Hematopoietic multipotent progenitor cell (in vitro differentiated cells): ENCODE measurements around the gene VWA7. TPM values are rescaled to one million over a fixed set of nuclear protein-coding genes. Genes with fewer than 3 reads are reported as not detected.
A peak's percentile ranks its signal among the peaks of the same experiment; 100 is the strongest.

Source experiments
- DNase-seq, 3 donors: peaks; one replicate each; pipeline ENCODE4 v3.0.0-alpha.2; 2011 to 2015; ENCODE audit warnings: low read depth in 2 of 3, low spot score in 2 of 3
- total RNA-seq: library from RNA; depleted of rRNA; stranded (reverse); fragments of >200 nt; gene quantifications from one replicate; pipeline ENCODE4 v1.2.3, GENCODE V29; 2012

VWA7 gene
- total RNA-seq, 1 donor: 2.4 TPM

DNA sequence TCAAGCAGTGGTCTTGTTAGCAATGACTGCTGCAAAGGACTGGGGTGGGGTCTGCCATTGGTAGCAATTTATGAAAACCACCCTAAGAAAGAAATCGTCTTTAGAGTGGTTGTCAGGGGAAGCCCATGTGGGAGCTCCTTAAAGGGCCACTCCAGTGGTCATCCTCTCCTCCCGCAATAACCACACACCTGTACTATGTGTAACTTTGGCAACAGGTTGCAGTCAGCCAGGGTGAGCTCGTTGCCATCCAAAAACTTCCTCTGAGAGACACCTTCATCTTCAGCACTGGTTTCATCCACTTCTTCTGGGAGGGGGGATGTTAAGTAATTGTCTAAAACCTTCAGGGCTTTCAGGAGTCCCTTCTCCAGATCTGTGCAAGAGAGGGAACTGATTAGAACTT is 45.1 kb downstream of the VWA7 start:
- no peak for DNase-seq

DNA sequence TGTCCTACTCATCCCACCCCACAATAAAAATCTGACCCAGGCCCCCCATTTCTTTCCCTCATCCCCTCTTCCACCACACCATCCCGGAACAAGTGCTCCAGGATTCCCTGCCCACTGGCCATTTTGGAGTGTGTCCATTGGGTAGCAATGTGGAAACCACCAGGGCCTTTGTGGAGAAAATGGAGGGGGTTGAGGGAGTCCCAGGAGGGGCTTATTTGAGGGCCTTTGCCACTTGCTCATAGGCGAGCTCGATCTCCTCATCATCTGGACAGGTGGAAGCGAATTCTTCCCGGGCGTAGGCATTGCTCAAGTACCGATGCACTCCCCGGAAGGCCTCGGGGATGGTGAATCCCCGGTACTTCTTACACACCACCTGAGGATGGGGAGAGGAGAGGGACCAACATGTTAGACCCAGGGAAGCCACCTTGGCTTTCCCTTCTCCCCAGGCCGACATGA is 46.5 kb downstream of the VWA7 start:
- peak in 1 of 3 donors; percentile 8 for DNase-seq

GRCh38 chr6:31729979-31730630 is 47.0 kb downstream of the VWA7 start:
- peak; percentile 47 to 96 (median 92) for DNase-seq

DNA sequence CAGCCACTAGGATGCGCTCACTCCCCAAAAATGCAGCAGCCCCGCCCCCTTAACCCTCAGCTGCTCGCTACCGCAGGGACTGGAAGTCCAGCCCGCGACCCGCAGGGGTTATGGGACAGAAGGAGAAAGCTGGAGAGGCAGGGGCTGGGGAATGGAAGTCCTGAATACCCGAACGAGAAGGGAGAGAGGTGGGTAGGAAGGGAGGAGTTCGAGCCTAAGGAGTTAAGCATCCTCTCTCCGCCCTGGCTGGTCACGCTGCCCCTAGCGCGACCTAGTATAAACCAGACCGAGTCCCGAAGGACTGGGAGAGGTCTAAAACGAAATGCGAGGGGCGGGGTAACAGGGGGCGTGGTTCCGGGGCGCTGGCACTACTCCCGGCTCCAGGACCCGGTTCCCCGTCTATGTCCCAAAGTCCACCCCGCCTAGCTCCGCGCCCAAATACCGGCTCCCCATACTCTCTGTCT is 47.6 kb downstream of the VWA7 start:
- DNase-seq: peak; percentile 61 to 92 (median 87)

DNA sequence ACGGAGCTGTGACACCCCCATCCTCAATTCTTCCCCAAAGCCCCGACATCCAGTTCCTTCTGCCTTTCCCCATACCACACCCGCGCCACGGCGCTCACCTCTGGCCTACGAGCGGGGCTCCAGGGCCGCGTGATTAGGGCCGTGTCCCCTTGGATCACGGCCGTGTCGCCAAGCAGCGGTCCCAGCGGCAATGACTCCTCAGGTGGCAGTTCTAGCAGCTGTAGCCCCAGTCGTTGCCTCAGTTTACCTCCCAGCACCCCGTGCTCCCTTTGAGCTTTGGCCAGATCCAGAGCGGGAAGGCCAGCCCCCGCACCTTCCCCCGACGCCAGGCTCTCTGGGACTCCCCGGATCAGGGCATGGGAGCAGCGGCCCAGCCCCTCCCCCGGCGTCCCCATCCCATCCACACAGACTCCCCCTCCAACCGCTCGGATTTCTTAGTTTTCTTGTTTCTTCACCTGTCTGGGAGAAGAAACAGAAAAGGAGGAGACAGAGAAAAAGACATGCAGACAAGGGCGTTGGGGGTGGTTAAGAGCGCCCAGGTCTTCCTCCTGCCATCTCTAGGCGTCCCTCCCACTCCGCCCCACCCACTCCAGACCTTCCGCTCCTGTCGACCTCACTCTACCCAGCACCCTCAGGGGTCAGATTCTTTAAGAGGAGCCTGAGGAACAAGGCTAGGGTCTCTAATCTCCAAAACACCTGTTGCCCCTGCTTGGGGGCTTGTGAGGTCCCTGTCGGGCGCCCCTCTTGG is 48.2 kb downstream of the VWA7 start, which contains the start of gene DDAH2:
Gene DDAH2 (minus strand): TSS at position 533 of the 748 bp plus-strand sequence. CDS start 138 bp downstream, at position 395.
- no peak for DNase-seq

- peak in 1 of 3 donors; percentile 90 for DNase-seq
Observed at GRCh38 chr6:31727717-31728671, 49.1 kb downstream of the VWA7 start.

- DNase-seq: peak in 1 of 3 donors; percentile 82
Observed at GRCh38 chr6:31727034-31727716, 50.0 kb downstream of the VWA7 start.

- DNase-seq: peak in 1 of 3 donors; percentile 9
Observed at GRCh38 chr6:31725502-31726350, 51.4 kb downstream of the VWA7 start.

- DNase-seq: peak in 1 of 3 donors; percentile 14
Observed at GRCh38 chr6:31723980-31724691, 53.0 kb downstream of the VWA7 start.

DNA sequence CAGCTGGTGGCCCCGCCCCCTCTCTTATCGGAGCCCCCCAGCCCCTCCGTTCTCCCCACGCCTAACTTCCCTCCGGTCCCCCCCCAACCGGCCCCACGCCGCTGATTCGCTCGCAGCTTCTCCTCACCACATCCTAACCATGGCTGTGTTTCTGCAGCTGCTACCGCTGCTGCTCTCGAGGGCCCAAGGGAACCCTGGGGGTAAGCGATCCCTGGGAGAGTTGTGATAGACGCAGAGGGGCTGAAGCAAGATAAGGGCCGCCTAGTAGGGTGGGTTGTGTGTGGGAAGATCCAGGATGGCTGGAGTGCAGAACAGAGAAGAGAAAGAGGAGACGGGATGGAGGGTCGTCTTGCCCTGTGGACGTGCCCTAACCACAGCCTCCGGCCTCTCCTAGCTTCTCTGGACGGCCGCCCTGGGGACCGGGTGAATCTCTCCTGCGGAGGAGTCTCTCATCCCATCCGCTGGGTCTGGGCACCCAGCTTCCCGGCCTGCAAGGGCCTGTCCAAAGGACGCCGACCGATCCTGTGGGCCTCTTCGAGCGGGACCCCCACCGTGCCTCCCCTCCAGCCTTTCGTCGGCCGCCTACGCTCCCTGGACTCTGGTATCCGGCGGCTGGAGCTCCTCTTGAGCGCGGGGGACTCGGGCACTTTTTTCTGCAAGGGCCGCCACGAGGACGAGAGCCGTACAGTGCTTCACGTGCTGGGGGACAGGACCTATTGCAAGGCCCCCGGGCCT is 53.7 kb downstream of the VWA7 start, which contains the start of gene MPIG6B:
Gene MPIG6B (plus strand): TSS at position 129 of the 735 bp plus-strand sequence. CDS start 11 bp downstream, at position 140.
- DNase-seq: peak in 2 of 3 donors; percentile 58 to 76

GRCh38 chr6:31722173-31722572 is 55.0 kb downstream of the VWA7 start:
- DNase-seq: no peak

DNA sequence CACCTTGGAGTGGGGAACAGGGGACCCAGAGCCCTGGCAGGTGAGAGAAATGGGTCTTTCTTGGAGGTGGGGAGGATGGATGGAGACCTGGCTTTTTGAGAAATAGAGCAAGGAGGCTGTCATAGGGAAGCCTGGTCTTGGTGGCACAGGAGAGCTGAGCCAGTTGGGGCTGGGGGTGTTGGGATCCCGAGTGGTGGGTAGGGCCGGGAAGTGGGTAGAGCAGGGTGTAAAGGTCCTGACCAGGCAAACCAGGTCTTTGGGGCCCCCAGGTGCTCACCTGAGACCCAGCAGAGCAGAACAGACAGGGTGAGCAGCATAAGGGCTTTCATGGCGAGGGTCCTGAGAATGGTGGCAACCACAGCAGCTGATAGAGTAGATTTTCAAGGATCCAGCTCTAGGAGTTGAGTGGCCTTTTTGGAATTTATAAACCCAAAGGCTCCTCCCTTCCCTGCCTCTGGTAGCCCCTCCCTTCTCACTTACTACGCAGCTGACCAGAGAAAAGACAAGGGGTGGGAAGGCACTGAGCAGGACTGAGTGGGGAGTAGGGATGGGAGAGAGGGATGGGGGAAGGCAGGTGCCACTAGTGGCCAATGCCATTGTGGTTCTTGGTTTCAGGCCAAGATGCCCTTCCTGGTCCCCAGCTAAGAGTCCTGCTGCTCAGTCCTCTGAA is 55.6 kb downstream of the VWA7 start, which contains the start of gene LY6G6C:
Gene LY6G6C (minus strand): TSS at position 396 of the 670 bp plus-strand sequence. CDS start 67 bp downstream, at position 329.
- DNase-seq: no peak

DNA sequence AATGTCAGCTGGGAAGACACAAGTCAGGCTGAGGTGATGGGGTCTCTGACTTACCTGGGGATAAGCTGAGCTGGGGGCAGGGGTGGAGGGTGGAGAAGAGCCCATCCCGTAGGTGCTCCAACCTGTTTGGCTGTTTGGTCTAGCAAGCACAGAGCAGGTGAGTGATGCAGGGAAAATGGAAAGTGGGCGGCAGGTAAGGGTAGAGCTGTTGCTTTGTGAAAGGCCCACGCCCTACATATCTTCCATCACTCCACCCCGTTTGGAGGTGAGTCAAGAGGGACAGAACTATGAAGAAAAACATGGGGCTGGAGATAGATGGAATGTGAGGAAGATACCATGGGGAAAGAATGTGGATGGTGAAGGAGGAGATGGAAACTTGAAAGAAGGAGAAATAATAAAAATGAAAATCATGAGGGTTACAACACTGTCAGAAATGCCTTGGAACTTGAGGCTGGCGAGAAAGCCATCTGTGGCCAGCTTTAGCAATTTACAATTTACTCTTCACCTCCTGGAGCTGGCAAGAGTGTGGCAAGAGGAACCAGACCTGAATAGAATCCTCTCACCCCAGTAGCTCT is 56.8 kb downstream of the VWA7 start:
- no peak for DNase-seq

DNA sequence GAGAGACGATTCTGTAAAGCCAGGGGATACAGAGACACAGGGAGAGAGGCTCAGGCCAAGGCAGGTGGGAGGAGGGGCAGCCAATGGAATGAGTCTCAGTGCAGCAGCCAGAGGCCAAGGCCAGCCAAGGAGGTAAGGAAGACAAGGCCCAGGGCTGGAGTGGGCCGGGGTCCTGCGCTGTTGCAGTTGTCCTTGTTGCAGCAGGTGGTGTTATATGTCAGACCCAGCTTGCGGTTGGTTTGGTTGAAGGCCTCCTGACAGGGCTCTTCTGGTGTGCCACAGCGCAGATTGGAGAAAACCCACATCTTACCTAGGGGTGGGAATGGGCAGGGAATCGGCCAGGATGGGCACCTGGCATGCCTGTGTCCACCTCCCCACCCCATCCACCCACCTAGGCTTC is 58.1 kb downstream of the VWA7 start:
- DNase-seq: no peak

GRCh38 chr6:31718265-31718664 is 58.9 kb downstream of the VWA7 start:
- no peak for DNase-seq

DNA sequence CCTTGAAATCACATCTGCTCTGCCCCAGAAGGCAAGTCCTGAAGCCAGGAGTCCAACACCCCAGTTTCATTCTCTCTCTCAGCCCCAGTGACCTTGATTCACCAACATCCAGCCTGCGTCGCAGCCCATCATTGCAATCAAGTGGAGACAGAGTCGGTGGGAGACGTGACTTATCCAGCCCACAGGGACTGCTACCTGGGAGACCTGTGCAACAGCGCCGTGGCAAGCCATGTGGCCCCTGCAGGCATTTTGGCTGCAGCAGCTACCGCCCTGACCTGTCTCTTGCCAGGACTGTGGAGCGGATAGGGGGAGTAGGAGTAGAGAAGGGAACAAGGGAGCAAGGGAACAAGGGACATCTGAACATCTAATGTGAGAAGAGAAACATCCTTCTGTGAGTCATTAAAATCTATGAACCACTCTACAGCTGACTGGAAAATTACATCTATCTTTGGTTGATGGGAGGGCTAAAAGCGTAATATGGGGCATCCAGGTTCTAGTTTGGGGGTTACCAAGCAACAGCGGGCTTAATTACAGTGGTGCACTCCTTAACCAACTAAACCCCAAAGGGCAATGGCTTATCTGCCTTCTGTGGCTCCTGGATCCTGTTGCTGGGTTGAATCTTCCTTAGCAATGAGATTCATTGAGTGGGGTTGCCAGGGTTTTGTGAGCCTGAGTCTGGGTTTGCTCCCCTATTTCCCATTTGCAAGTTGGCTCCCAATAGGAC is 59.5 kb downstream of the VWA7 start:
- no peak for DNase-seq
